ENCODE data around the gene UGT1A3. TPM values are rescaled to one million over a fixed set of nuclear protein-coding genes. Genes with fewer than 3 reads are reported as not detected.
"Not testable (repeated sequence)": the region's sequence is repeated elsewhere in the genome, so short reads cannot be mapped to it uniquely, and the experiment has no call there.

Gene UGT1A3
- total RNA-seq, 1 experiment from 2014 or later = not detected

- Histone ChIP-seq H3K4me1 (ENCODE audit: insufficient read depth, low read length, poor library complexity, severe bottlenecking) (no peaks in the 10 kb centered on the region), H3K27ac (ENCODE audit: low read depth, low read length, poor library complexity, severe bottlenecking) (no peak overlapping the region), H3K4me3 (ENCODE audit: low read depth, low read length, poor library complexity, severe bottlenecking) (no peak overlapping the region), H3K36me3 (ENCODE audit: insufficient read depth, low read length, poor library complexity, severe bottlenecking) (no peaks in the 10 kb centered on the region), H3K9me3 (ENCODE audit: low read depth, low read length, poor library complexity, severe bottlenecking) (no peaks in the 10 kb centered on the region), H3K27me3 (replicated peaks; ENCODE audit: insufficient read depth, low read depth, low read length, poor library complexity) (no peaks in the 10 kb centered on the region)
- TF ChIP-seq EZH2 (IDR thresholded peaks at IDR 0.05; ENCODE audit: borderline replicate concordance, low read depth, low read length, poor library complexity, severe bottlenecking) (no peak), CTCF (conservative IDR thresholded peaks at IDR 0.05; ENCODE audit: low read depth, low read length) (no peak)
- ChIA-PET POLR2A (ENCODE audit: low non-redundant PET) (no interaction called here), CTCF (no interaction called here)
- no peak for DNase-seq (ENCODE audit: low spot score)
- no TSS peak for BruUV-seq (replicated peaks)
- intact Hi-C loops (cut with micrococcal nuclease; ENCODE audit: unreplicated experiment) = no loop called here
Measured at GRCh38 chr2:233743464-233744259, 14.8 kb downstream of the UGT1A3 start.

DNA sequence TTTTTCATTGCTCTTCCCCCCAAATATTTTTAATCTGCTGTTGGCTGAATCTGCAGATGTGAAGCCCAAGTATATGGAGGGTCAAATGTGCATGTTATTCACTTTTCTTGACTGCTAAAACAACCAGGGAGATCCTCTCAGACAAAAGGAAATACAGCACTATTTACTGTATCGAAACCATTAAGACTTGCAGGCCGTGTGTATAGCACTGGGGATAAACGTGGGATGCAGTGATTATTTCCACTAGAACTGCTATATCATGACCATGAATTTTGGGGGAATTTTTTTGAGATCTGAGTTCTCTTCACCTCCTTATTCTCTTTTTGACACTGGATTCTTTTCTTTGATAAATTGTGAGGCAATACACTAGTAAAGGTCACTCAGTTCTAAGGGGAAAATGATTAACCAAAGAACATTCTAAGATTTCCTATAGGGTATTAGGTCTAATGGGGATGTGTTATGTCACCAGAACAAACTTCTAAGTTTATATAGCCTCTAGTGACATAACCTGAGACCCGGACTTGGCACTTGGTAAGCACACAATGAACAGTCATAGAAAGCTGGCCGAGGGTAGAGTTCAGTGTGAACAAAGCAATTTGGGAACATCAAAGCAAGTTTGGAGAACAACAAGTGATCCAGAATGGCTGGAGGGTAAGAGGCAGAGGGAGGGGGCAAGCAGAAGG, 16.4 kb downstream of the UGT1A3 start:
- Histone ChIP-seq H3K9me3 (ENCODE audit: low read depth, low read length, poor library complexity, severe bottlenecking) (no peaks in the 10 kb centered on the region), H3K36me3 (ENCODE audit: insufficient read depth, low read length, poor library complexity, severe bottlenecking) (no peaks in the 10 kb centered on the region), H3K27ac (ENCODE audit: low read depth, low read length, poor library complexity, severe bottlenecking) (no peak overlapping the region), H3K4me3 (ENCODE audit: low read depth, low read length, poor library complexity, severe bottlenecking) (no peak overlapping the region), H3K27me3 (replicated peaks; ENCODE audit: insufficient read depth, low read depth, low read length, poor library complexity) (no peaks in the 10 kb centered on the region), H3K4me1 (ENCODE audit: insufficient read depth, low read length, poor library complexity, severe bottlenecking) (no peaks in the 10 kb centered on the region)
- intact Hi-C loops (cut with micrococcal nuclease; ENCODE audit: unreplicated experiment) = no loop called here
- CTCF ChIA-PET = no interaction called here
- no TSS peak for BruUV-seq (replicated peaks)
- no peak for TF ChIP-seq EZH2 (IDR thresholded peaks at IDR 0.05; ENCODE audit: borderline replicate concordance, low read depth, low read length, poor library complexity, severe bottlenecking)
- TF ChIP-seq CTCF (conservative IDR thresholded peaks at IDR 0.05; ENCODE audit: low read depth, low read length) = no peak
- no peak for DNase-seq (ENCODE audit: low spot score)
- POLR2A ChIA-PET (ENCODE audit: low non-redundant PET) = no interaction called here

DNA sequence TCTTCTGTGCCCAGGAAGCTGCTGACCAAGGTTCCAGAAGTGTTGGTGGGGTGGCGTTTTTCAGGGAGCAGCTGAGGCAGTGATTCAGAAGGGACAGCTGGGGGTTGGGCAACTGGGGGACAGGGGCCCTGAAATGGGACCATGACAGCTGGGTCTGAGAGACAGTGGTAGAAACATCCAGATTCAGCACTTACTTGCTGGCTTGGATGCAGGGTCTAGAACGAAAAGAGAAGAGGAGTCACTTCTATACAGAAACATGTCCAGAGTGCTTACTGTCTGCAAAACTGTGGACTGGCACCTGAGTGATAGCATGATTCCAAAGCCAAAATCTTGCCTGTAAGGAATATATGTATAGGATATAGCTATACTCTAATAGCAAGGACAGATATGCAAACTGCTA, 17.0 kb downstream of the UGT1A3 start:
- H3K27me3 ChIP-seq (replicated peaks; ENCODE audit: insufficient read depth, low read depth, low read length, poor library complexity); H3K4me3 ChIP-seq (ENCODE audit: low read depth, low read length, poor library complexity, severe bottlenecking); CTCF ChIA-PET; POLR2A ChIA-PET (ENCODE audit: low non-redundant PET); H3K36me3 ChIP-seq (ENCODE audit: insufficient read depth, low read length, poor library complexity, severe bottlenecking); H3K27ac ChIP-seq (ENCODE audit: low read depth, low read length, poor library complexity, severe bottlenecking); H3K9me3 ChIP-seq (ENCODE audit: low read depth, low read length, poor library complexity, severe bottlenecking); BruUV-seq (replicated peaks); DNase-seq (ENCODE audit: low spot score); intact Hi-C loops (cut with micrococcal nuclease; ENCODE audit: unreplicated experiment); H3K4me1 ChIP-seq (ENCODE audit: insufficient read depth, low read length, poor library complexity, severe bottlenecking): not testable (repeated sequence)

Measured in A673 (cell line).